HepG2 (cell line): ENCODE data around the gene PLXNA1. TPM values are rescaled to one million over a fixed set of nuclear protein-coding genes. Genes with fewer than 3 reads are reported as not detected.

ENCODE experiments used
- AHR ChIP-seq: IDR thresholded peaks from 2 replicates; pipeline ENCODE4 v1.6.1; 2018; ENCODE audit warnings: missing genetic modification reagents, missing compliant biosample characterization
- CCDC6 ChIP-seq: sonication (generic); formaldehyde crosslinking; IDR thresholded peaks from 2 replicates; pipeline ENCODE4 v1.8.1; 2022; ENCODE audit warnings: mild to moderate bottlenecking, missing genetic modification reagents, moderate library complexity
- FOXC1 ChIP-seq: sonication (generic); formaldehyde crosslinking; IDR thresholded peaks from 2 replicates; pipeline ENCODE4 v1.8.0; 2022; ENCODE audit warnings: mild to moderate bottlenecking, missing genetic modification reagents, borderline replicate concordance
- GMEB1 ChIP-seq: sonication (generic); formaldehyde crosslinking; IDR thresholded peaks from 2 replicates; pipeline ENCODE4 v1.5.1; 2020; ENCODE audit warnings: missing genetic modification reagents, mild to moderate bottlenecking, borderline replicate concordance
- IRX3 ChIP-seq: sonication (generic); formaldehyde crosslinking; IDR thresholded peaks from 2 replicates; pipeline ENCODE4 v1.8.1; 2023; ENCODE audit warnings: mild to moderate bottlenecking, low read depth, missing genetic modification reagents, borderline replicate concordance
- NPAS2 ChIP-seq: sonication (generic); formaldehyde crosslinking; IDR thresholded peaks from 2 replicates; pipeline ENCODE4 v1.8.0; 2022; ENCODE audit warnings: mild to moderate bottlenecking, missing genetic modification reagents, borderline replicate concordance
- PHF20 ChIP-seq: sonication (generic); formaldehyde crosslinking; IDR thresholded peaks from 2 replicates; pipeline ENCODE4 v1.5.0; 2020; ENCODE audit warnings: mild to moderate bottlenecking, missing genetic modification reagents
- RELA ChIP-seq: sonication (generic); formaldehyde crosslinking; IDR thresholded peaks from 2 replicates; pipeline ENCODE4 v1.4.0; 2020; ENCODE audit warnings: missing genetic modification reagents
- YEATS2 ChIP-seq: sonication (generic); formaldehyde crosslinking; IDR thresholded peaks from 2 replicates; pipeline ENCODE4 v1.4.0; 2020; ENCODE audit warnings: missing genetic modification reagents, borderline replicate concordance
- ZBTB20 ChIP-seq: sonication (generic); formaldehyde crosslinking; IDR thresholded peaks from 2 replicates; pipeline ENCODE4 v1.8.1; 2023; ENCODE audit warnings: missing genetic modification reagents, low read depth, mild to moderate bottlenecking, borderline replicate concordance
- ZBTB37 ChIP-seq: sonication (generic); formaldehyde crosslinking; IDR thresholded peaks from 2 replicates; pipeline ENCODE4 v1.4.0; 2020; ENCODE audit warnings: mild to moderate bottlenecking, missing genetic modification reagents
- ZKSCAN5 ChIP-seq: sonication (generic); formaldehyde crosslinking; IDR thresholded peaks from 2 replicates; pipeline ENCODE4 v1.5.1; 2020; ENCODE audit warnings: mild to moderate bottlenecking, missing genetic modification reagents
- ZNF264 ChIP-seq: sonication (generic); formaldehyde crosslinking; IDR thresholded peaks from 2 replicates; pipeline ENCODE4 v1.4.0; 2020; ENCODE audit warnings: missing genetic modification reagents
- polyA plus RNA-seq, 8 experiments: library from polyadenylated mRNA; depleted of rRNA in 3 of 8; stranded (reverse) in 7 of 8; unstranded in 1 of 8; fragments of >200 nt; fragmentation: Illumina TruSeq in 4 of 8; extraction: Trizol in 4 of 8; gene quantifications; 2 replicates each; pipeline versions ENCODE4 v1.2.1 to v1.2.3, GENCODE V29; 2011 to 2016; ENCODE audit warnings: low read depth in 4 of 8, missing spikeins in 1 of 8, mixed read lengths in 1 of 8; ENCODE audit not compliant: insufficient read depth in 1 of 8
- total RNA-seq, 5 experiments: library from RNA; depleted of rRNA; stranded (reverse); fragments of >200 nt; fragmentation: Illumina TruSeq; extraction: Trizol; gene quantifications; 2 replicates each; pipeline ENCODE4 v1.2.3, GENCODE V29; 2016; ENCODE audit warnings: low read depth in 1 of 5
- TF ChIP-seq, protein P1 (sequence below): sonication (generic); formaldehyde crosslinking; conservative IDR thresholded peaks from 2 replicates; pipeline ENCODE4 v1.8.0; 2022; ENCODE audit warnings: mild to moderate bottlenecking, moderate library complexity, missing genetic modification reagents
- TF ChIP-seq, protein P2 (sequence below): sonication (generic); formaldehyde crosslinking; IDR thresholded peaks from 2 replicates; pipeline ENCODE4 v1.4.0; 2020; ENCODE audit warnings: missing genetic modification reagents, borderline replicate concordance

Gene PLXNA1
- total and polyA plus RNA-seq, 2 of the 13 experiments (the other 11 are each of a cell fraction or from before 2014, with no cell fraction given) = 16.6 to 18.2 TPM

DNA sequence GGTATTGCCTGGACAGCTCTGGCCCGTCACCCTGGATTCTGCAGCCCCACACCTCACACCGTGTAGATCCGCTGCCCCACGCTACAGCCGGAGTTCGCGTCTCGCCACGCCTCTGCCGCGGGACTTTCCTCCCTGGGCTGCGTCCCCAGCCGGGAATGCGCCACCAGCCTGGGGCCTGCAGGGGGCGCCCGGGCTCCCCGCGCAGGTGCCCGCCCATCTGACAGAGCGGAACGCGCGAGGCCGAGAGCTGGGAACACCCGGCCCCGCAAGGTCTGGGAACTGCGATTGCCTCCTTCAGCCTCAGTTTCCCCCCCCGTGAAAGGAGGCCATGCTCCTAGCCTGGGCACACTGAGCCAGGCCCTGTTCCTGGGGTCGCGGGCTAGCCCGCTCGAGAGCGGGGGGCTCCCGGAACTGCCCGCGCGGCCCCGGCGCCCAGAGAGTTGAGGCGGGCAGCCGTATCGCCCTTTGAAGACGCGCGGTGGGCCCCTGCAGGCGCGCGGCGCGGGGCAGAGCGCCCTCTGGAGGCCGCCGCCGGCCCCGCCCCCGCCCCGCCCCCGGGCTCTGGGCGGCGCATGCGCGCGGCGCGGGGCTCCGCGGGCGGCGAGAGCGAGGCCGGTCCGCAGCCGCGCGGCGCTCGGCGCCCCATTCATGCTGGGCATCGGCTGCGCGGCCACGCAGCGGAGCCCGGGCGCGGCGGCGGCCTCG lies at the start of gene PLXNA1 (continued):
- 0 out of 2 replicates have a peak, but pooled peaks have one; percentile 14 for TF ChIP-seq ZKSCAN5 (CRISPR knock-in tag)
- no peak for TF ChIP-seq ZBTB20
- peak; percentile 44; the same call in 1 of the 2 replicates for TF ChIP-seq GMEB1 (CRISPR knock-in tag)
- peak; percentile 48; the same call in 1 of the 2 replicates for TF ChIP-seq AHR (CRISPR knock-in tag)
- TF ChIP-seq, protein P1, sequence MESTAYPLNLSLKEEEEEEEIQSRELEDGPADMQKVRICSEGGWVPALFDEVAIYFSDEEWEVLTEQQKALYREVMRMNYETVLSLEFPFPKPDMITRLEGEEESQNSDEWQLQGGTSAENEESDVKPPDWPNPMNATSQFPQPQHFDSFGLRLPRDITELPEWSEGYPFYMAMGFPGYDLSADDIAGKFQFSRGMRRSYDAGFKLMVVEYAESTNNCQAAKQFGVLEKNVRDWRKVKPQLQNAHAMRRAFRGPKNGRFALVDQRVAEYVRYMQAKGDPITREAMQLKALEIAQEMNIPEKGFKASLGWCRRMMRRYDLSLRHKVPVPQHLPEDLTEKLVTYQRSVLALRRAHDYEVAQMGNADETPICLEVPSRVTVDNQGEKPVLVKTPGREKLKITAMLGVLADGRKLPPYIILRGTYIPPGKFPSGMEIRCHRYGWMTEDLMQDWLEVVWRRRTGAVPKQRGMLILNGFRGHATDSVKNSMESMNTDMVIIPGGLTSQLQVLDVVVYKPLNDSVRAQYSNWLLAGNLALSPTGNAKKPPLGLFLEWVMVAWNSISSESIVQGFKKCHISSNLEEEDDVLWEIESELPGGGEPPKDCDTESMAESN (CRISPR knock-in tag) = peak; percentile 46; the same call in 1 of the 2 replicates
- TF ChIP-seq YEATS2 (CRISPR knock-in tag) = no peak
- no peak for TF ChIP-seq ZNF264 (CRISPR knock-in tag)
- no peak for TF ChIP-seq FOXC1 (CRISPR knock-in tag)
- no peak for TF ChIP-seq IRX3 (CRISPR knock-in tag)
- no peak for TF ChIP-seq RELA (CRISPR knock-in tag)
- TF ChIP-seq ZBTB37 (CRISPR knock-in tag) = no peak
- TF ChIP-seq CCDC6 (CRISPR knock-in tag) = no peak; the same call in 1 of the 2 replicates
- no peak for TF ChIP-seq PHF20 (CRISPR knock-in tag)
- TF ChIP-seq, protein P2, sequence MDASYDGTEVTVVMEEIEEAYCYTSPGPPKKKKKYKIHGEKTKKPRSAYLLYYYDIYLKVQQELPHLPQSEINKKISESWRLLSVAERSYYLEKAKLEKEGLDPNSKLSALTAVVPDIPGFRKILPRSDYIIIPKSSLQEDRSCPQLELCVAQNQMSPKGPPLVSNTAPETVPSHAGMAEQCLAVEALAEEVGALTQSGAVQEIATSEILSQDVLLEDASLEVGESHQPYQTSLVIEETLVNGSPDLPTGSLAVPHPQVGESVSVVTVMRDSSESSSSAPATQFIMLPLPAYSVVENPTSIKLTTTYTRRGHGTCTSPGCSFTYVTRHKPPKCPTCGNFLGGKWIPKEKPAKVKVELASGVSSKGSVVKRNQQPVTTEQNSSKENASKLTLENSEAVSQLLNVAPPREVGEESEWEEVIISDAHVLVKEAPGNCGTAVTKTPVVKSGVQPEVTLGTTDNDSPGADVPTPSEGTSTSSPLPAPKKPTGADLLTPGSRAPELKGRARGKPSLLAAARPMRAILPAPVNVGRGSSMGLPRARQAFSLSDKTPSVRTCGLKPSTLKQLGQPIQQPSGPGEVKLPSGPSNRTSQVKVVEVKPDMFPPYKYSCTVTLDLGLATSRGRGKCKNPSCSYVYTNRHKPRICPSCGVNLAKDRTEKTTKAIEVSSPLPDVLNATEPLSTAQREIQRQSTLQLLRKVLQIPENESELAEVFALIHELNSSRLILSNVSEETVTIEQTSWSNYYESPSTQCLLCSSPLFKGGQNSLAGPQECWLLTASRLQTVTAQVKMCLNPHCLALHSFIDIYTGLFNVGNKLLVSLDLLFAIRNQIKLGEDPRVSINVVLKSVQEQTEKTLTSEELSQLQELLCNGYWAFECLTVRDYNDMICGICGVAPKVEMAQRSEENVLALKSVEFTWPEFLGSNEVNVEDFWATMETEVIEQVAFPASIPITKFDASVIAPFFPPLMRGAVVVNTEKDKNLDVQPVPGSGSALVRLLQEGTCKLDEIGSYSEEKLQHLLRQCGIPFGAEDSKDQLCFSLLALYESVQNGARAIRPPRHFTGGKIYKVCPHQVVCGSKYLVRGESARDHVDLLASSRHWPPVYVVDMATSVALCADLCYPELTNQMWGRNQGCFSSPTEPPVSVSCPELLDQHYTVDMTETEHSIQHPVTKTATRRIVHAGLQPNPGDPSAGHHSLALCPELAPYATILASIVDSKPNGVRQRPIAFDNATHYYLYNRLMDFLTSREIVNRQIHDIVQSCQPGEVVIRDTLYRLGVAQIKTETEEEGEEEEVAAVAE = 0 out of 2 replicates have a peak, but pooled peaks have one; percentile 30
- TF ChIP-seq NPAS2 (CRISPR knock-in tag) = no peak
